DMS53 (cell line): ENCODE measurements around the gene RAB28.
A peak's percentile ranks its signal among the peaks of the same experiment; 100 is the strongest.

Experiments
- DNase-seq: peaks from one replicate; lab custom pipeline; 2025; lab: John Stamatoyannopoulos, UW

The RAB28 gene

DNA sequence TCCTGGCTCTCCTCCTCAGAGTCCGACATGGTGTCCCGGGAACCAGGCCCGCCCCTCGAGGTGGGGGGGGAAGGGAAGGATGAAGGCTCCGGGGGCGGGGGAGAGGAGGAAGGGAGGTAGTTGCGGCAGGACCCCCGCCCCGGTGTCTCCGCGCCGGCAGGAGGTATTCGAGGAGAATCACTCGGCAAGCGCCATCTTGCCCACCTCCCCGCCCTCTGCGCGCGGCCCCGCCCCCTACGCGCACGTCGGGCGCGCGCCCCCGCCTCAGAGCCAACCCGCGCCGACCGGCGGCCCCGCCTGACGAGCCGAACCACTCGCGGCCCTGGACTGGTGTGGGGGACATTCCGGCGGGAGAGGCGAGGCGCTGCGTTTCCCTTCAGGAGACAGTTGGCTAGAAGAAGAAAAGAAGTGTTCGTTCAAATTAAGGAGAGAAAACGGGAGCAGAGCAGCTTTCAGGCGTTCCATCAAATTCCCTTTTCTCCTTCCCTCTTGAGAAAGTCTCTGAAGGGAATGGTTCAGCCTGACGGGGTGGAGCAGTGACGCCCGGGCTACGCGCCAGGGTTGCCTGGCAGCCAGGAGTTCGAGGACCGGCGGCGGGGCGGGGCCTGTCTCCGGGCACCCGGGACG, at the start of gene RAB28:
Gene RAB28, minus strand, starts transcription at position 219 of the 627 bp plus-strand sequence.
- peak; percentile 98 for DNase-seq

DNA sequence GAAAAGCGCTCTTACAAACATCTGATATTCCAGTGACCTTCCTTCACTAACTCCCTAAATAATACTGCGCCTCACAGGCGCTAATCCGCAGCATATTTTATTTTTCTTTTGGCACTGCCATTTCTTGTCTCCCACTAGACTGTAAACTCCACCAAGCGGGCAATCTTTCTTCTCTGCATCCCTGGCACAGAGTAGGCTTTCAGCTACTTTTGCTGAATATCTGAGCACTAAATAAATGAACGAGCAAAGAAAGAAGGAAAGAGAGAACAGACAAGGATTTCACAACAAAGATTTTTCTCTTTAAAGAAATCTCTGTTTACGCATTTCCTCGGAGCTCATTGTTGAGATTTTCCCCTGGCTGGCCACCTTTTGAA, 47.5 kb upstream of the RAB28 start:
- no peak for DNase-seq

DNA sequence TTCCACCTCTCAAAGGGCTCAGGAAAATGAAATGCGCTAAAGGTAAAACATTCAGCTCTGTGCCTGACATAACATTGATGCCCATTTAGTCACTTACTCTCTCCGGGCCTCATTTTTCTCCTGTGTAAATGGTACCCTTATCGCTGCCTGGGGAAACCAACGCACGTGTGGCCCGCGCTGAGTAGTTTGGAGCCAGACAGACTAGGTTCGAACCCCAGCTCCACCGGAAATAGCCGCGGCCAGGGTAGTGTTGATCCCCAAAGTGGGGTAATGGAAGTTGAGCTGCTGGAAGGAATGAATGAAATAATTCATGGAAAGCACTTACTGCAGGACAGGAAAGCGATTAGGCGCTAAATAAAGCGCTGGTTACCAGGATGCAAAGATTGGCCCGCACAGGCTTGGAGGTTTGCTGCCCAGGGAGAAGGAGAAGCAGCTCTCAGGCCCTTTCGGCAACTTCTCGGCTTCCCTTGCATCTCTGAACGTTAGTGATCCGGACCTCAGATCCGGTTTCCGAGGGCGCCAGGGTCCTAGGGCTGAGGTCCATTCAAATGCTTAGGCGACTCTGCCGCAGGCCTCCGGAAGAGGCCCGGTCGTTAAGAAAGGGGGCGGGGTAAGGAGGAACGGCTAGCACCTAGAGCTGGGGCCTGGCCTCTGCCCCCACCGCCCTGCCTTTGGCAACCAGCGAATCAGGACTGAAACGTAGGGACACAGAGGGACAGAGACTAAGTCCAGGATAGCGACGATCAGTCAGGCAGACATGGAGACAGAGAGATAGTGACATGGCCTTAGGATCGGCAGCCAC, 46.9 kb upstream of the RAB28 start:
- DNase-seq: no peak

DNA sequence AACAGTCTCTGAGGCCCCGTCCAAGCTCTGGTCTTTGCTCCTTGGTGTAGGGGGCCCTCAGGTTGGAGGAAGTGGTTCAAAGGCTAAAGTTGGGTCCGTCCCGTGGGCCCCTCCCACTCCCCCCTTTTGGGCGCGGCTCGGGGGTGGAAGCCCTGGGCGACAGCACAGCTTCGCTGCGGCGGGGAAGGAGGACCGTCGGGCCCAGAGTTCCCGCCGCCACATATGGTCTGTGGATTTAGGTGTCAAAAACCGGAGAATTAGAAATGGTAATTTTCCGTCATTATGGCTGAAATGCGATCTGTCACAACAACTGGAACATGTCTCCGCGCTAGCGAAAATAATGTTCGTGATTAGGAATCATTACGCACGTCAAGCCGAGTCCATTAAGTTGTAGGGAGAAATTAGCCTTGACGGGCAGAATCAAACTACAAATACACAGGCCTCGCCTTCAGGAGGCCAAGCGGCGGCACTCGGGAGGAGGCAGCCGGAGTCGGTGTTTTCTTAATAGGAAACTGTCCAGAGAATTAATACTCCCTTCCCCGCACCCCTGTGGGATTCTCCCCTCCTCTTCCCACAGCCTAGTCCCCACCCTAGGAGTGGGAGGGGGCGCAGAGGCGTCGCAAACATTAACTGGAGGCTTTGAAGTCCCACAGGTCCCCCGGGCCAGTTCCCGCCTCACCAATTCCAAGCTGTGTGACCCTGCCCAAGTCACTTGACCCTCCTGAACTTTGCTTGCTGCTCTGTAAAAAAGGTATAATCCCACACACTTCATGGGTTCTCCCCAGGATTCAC, 45.2 kb upstream of the RAB28 start:
- DNase-seq: no peak

DNA sequence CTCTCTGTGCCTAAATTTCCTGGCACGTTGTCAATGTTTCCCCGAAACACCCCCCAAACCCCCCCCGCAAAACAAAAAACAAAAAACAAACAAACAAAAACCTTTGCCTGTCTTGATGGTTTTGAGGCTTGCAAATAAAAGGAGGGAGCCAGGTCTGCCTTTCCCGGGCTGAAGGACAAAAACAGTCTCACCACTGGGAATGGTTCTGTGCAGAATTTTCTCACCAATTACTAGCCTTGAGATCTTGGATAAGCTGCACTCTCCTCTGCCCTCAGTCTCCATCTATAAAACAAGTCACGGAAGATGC, 44.6 kb upstream of the RAB28 start:
- peak; percentile 35 for DNase-seq

DNA sequence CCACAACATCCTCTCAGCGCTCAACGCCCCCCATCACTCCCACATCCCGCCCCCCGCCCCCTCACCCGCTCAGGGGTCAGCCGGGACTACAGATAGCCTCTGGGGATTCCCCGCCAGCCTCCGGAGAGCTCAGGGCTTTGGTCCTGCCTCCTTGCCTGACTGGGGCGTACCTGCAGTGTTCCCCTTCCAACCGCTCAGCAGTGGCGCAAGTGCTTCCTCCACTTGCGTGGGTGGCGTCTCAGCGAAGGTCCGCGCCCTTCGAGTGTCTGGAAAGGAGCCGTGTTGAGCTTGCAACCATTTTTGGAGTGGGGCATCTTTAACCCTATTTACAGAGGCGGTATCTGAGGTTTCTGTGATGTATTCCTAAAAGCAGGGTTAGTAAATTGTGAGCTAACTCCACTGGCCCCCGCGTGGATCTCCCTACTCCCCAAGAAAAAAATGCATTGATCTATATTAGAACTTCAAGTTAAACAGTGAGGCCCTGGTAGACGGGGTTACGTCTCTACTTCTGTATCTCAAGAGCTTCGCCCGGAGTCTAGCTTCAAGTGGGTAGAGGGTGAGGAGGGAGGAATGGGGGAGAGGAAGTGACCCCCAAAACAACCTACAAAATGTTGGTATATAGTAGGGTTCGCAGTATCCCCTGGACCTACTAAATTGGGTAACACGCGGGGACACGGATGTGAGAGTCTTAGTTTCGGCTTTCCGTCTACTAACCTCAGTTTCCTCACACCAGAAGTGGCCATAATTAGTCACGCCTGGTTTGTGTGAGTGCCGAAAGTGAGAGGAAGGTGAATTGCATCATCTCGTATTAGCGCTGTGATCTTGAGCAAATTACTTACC, 44.1 kb upstream of the RAB28 start:
- DNase-seq: peak; percentile 60

DNA sequence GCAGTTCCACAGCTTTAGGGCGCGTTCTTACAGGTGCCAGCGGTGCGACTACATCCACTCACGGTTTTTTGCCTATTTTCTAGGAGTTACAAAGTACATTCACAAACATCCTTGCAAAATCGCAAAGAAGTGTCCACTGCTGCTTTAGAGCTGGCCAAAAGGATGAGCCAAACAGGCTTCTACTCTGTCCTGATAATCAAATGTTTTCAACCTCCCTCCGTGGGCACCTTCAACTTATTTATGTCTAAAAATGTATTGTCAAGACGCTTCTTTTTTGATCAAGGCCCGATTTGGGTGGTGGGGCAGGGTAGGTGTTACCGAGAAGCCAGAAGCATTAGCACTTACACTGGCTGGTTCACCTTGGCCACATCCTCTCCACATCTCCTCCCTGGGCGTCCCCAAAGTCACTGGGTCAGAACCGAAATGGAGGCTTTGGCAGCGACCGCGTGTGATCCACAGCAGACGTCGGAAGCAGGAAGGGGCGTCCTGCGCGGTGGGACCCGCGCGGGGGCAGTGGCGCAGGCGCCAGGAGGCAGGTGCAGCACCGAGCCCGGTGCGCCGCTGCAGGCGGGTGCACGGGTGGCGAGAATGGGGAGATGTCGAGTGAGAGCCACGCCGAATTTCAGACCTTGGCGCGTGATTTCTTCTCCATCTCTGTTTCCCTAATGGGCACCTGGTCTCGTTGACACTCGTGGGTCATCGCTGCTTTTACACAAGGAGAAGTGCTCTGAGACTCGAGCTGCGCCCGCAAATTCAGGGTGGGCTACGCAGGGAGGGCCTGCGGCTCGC, 43.2 kb upstream of the RAB28 start:
- peak; percentile 33 for DNase-seq

DNA sequence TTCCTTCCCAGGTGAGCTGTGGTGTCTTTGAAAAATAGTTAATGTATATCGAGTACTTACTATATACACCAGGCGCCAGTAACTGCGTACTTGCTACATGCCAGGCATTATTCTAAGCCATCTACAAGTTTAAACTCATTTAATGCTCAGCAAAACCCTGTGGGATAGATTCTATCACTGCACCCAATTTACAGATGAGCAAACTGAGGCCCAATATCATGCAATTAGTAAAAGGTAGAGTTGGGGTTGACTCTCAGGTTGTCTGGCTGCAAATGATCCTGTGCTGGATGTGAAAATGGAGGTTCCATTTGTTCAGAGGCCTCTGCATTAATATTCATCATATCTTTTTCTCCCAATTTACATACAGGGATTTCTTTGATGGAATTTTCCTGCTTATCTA, 42.5 kb upstream of the RAB28 start:
- DNase-seq: no peak

DNA sequence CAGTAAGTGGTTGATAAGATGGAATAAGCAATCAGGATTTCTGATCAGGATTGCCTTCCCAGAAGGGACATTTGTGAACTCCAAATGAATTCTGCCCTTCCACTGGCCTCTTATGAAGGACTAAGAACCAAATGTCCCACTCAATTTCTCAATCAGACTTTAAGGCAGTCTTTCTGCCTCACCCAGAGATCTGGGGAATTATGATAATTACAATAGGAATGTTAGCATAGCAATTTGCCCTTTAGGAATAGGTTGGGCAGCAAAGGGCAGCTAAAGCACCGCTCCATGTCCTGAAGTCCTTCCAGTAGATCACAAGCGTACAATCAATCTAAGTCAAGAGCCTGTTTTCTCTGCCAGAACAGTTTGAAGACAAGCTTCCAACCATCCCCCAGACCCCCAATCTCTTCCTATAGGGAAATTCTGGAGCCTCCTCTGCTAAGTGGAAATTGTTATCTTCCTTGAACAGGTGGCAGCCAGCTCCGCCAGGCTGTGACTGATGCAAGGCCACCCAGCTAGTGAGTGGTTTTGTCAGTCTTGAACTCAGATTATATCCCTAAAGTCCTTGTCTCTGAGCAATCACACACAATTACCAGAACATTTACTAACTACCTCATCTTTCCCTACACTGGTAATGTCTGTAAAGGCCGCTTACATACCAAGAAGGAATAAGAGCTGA, 41.6 kb upstream of the RAB28 start:
- DNase-seq: no peak

DNA sequence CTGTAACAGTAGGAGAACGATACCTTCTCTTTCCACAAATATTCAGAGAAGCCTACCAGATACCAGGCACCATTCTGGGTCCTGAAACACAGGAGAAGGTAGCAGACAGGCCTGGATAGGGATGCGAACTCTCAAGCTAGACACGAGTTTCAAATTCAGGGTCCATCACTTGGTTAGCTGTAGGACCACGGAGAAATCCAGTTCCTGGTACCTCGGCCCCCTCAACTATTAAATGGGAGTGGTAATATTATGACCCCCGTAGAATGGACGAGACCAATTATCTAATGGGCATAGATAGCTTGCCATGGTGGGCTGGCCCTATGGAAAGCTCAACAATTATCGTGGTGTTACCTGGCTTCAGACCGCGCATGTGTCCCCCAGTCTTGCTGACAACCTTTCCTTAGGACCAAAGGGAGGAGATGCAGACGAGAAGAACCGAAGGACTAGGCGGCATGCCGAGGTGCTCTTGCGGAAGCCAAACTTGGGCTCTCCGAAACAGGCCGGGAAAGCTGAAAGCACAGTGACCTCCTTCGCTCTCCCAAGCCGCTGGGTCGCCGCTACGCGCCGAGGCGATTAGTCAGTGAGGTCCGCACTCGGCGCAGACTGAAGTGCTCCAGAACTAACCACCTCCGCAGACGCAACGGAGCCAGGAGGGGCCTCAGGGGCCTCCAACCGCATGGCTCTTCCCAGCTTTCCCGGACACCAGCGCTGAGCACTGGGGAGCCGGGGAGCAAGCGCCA, 40.5 kb upstream of the RAB28 start:
- DNase-seq: no peak

DNA sequence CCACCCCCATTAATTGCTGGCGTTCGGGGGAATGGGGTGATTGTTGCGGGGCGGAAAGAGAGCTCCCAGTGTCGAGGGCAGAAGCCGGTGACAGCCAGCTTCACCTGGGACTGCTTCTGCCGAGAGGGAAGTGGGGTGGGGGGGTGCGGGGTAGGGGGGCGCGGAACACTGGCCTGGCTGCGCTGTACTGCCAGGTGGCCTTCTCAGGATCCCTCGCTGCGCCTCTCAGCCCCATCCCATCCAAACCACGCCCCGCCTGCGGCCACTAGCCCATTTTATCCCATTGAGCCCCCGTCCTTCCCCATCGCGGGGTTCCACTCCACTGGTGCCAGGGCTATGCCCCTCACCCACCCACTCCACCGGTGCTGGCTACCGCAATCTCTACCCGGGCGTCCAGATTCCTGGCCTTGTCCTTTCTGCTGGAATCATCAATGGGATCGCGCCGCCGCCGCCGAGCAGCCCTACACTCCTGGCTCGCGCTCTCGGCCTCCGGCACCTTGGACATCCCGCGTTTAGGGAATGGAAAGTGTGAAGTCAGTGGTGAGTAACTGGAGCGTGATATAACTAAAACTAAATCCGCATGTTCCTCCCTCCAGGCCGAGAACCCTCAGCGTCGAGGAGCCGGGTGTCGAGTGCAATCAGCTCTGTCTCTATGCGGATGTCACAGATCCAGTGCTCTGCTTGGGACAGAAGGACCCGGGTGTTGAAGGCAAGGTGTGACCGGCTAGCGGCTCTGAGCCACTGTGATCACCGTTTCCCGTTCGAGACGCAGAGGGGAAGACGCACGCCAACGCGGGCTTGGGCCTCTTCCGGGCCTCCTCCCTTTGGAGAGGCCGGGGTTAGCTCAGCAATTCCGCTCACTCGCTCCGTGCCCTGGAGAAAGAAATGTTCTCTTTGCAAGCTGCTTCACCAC, 39.7 kb upstream of the RAB28 start:
- peak; percentile 29 for DNase-seq

DNA sequence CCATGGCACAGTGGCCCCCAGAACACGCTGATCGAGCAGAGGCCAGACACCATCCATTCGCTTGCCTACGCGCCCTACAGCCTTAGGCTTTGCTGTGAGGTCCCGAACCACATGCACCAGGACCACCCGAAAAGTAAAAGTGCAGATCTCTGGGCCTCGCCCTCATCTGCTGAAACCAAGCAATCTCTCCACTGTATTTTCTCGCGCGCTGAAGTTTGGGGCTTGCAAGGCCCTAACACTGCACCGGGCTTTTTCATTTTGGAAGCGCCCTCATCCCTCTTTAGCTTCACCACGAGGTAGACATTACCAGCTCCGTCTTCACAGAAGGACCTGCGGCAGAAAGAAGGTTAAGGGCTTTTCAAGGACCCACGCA, 39.0 kb upstream of the RAB28 start:
- peak; percentile 39 for DNase-seq

DNA sequence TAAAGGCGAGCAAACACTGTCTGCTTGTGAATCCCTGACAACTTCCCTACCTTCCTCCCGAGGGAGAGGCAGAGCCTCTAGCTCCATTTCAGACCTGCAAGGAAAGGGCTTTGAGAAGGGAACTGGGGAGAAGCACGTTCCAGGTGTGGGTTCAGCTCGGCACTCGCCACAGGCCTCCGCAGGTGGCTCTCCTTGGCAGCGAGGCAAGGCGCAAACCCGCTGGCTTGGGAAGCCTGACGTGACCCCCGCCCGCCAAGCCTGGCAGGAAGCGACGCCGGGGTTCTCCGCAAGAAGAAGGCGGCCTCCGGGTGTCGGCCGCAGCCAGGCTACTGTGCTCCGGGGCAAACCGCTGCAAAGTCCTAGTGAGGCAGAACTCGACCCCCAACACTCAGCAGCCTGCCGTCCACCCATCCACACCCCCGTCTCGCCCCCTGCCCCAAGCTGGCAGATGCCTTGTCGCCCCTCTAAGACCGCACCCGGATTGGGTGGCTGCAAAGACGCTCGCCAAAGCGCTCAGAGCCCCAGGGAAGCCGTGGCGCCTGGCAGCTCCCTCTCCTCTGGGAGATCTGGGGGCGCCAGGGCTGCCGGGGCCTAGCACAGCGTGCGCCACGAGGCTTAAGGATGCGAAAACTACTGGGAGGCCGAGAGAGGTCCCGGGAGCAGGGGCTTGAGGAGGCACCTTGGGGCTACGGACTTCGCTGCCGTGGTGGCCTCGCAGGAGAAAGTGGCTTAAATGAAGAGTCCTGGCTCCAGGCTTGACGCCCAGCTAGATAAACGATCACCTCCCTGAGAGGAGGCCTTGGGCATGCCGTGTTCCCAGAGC, 38.4 kb upstream of the RAB28 start:
- DNase-seq: peak; percentile 69

DNA sequence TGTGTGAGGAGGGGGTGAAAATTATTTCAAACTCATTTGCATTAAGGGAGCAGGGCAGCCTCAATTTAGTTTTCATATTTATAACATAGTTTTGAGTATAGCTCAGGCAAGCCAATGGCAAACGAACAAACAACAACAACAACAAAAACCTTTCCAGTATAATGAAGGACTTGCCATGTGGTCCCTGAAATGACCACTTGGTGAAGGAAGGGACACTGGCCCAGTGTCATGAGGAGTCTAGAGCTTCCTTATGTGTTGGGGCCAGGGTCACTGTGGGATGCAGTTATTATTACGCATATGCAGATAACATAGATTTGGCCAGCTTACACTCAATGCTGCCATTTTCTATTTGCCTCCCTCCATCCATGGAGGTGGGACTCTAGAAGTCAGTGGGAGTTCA, 36.9 kb upstream of the RAB28 start:
- DNase-seq: peak; percentile 11

DNA sequence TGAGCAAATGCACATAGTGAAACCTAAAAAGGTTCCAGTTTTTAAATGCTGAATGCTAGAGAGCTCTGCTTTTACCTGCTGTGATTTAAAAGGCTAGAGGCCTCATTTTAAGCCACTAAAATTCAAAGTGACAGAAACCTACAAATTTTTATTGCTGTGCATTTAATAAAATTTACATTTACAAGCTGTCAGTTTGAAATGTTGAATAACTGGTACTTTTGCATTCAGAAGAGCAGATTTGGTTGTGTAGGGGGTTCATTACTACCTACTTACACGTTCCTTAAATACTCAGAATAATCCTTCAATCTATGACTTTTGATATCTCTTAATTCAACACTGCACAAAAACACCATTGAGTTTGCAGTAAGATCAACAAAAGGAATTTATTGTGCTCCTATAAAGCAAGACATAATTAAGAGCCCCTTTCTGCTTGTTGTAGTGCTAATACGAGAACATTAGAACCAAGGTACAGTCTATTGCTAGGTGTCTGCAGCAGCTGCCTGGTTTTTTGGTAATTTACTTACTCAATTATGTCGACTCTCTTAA, 32.2 kb upstream of the RAB28 start:
- DNase-seq: no peak

DNA sequence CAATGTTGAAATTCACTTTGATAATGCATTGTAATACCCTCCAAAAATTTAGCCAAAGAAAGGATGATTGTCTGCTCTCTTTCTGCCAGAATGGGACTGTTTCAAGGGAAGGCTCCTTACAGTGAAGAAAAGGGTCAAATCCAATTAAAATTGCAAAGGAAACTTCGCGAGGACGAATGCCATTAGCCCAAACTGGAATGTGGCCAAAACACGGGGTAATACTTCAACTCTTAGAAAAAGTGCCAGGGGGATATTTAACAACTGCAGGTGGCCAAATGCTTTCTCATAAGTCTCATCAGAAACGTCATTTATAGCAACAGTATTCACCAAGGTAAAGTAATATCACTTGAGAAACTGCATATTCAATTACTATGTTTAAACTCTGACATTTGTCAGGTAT, 31.1 kb upstream of the RAB28 start:
- no peak for DNase-seq

DNA sequence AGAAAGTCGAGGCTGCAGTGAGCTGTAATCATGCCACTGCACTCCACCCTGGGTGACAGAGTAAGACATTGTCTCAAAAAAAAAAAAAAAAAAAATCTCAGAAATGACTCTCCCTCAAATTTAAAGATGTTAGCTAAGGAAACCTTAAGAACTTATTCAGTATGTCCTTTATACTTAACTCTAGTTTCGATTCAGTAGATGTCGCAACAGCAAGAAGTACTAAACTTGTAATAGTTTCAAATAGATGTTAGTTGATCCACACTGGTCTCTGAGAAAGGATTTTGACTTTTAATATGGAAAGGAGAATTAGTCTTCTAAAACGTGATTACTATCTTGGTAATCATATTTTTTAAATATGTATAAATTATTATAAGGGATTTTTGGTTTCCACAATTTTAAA, 30.6 kb upstream of the RAB28 start:
- DNase-seq: no peak

DNA sequence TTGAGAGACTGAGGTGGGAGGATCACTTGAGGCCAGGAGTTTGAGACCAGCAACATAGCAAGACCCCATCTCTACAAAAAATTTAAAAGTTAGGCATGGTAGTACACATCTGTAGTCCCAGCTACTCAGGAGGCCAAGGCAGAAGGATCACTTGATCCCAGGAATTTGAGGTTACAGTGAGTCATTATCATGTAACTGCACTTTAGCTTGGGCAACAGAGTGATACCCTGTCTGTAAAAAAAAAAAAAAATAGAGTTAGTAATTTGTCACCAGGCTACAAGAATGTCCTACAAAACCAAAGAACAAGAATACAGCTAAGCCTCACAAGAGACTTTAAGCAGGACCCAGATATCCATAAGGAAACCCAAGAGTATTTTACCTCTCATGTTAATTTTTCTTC, 27.0 kb upstream of the RAB28 start:
- DNase-seq: no peak
